ENCODE measurements around the gene LYZL2. TPM values are rescaled to one million over a fixed set of nuclear protein-coding genes. Genes with fewer than 3 reads are reported as not detected.
A peak's percentile ranks its signal among the peaks of the same experiment; 100 is the strongest.
"Not testable (repeated sequence)": the region's sequence is repeated elsewhere in the genome, so short reads cannot be mapped to it uniquely, and the experiment has no call there.

The LYZL2 gene
- total RNA-seq, 1 donor, result not detected

GRCh38 chr10:30596013-30596412 is 33.5 kb downstream of the LYZL2 start:
- Histone ChIP-seq H3K27ac (ENCODE audit: low read depth, low read length) (no peak overlapping the region), H3K36me3 (ENCODE audit: insufficient read depth, low read length) (no peaks in the 10 kb centered on the region), H3K4me2 (ENCODE audit: insufficient read depth, low read length) (no peak overlapping the region), H4K20me1 (ENCODE audit: insufficient read depth, low read length) (no peaks in the 10 kb centered on the region), H2AFZ (ENCODE audit: low read length) (no peak overlapping the region), H3K79me2 (ENCODE audit: insufficient read depth, low read length) (no peaks in the 10 kb centered on the region), H3K4me3 (ENCODE audit: insufficient read depth, low read length) (no peak overlapping the region), H3K4me1 (ENCODE audit: insufficient read depth, low read length) (no peaks in the 10 kb centered on the region), H3K27me3 (ENCODE audit: insufficient read depth, low read length) (peaks cover 12% of the 10 kb centered on the region), H3K9me3 (ENCODE audit: low read depth, low read length) (no peaks in the 10 kb centered on the region)
- DNase-seq (ENCODE audit: insufficient read length, low spot score, missing footprints), result no peak
- no peak for TF ChIP-seq CTCF (IDR thresholded peaks at IDR 0.05; ENCODE audit: extremely low read depth, low read depth, low read length)

- Histone ChIP-seq H3K27me3 (ENCODE audit: insufficient read depth, low read length) (peaks cover 12% of the 10 kb centered on the region), H3K27ac (ENCODE audit: low read depth, low read length) (no peak overlapping the region), H3K4me1 (ENCODE audit: insufficient read depth, low read length) (no peaks in the 10 kb centered on the region), H4K20me1 (ENCODE audit: insufficient read depth, low read length) (no peaks in the 10 kb centered on the region), H3K4me2 (ENCODE audit: insufficient read depth, low read length) (no peak overlapping the region), H3K9me3 (ENCODE audit: low read depth, low read length) (no peaks in the 10 kb centered on the region), H2AFZ (ENCODE audit: low read length) (no peak overlapping the region), H3K79me2 (ENCODE audit: insufficient read depth, low read length) (no peaks in the 10 kb centered on the region), H3K36me3 (ENCODE audit: insufficient read depth, low read length) (no peaks in the 10 kb centered on the region), H3K4me3 (ENCODE audit: insufficient read depth, low read length) (no peak overlapping the region)
- no peak for TF ChIP-seq CTCF (IDR thresholded peaks at IDR 0.05; ENCODE audit: extremely low read depth, low read depth, low read length)
- DNase-seq (ENCODE audit: insufficient read length, low spot score, missing footprints), result no peak
Observed at GRCh38 chr10:30594077-30594476, 35.5 kb downstream of the LYZL2 start.

GRCh38 chr10:30592770-30593169 is 36.8 kb downstream of the LYZL2 start:
- peaks cover 10% of the 10 kb centered on the region for H3K27me3 ChIP-seq (ENCODE audit: insufficient read depth, low read length)
- not testable (repeated sequence) for H3K4me1 ChIP-seq (ENCODE audit: insufficient read depth, low read length); DNase-seq (ENCODE audit: insufficient read length, low spot score, missing footprints); H3K27ac ChIP-seq (ENCODE audit: low read depth, low read length); H3K79me2 ChIP-seq (ENCODE audit: insufficient read depth, low read length); H3K4me2 ChIP-seq (ENCODE audit: insufficient read depth, low read length); H3K4me3 ChIP-seq (ENCODE audit: insufficient read depth, low read length); H3K36me3 ChIP-seq (ENCODE audit: insufficient read depth, low read length); H4K20me1 ChIP-seq (ENCODE audit: insufficient read depth, low read length); H3K9me3 ChIP-seq (ENCODE audit: low read depth, low read length); H2AFZ ChIP-seq (ENCODE audit: low read length)

GRCh38 chr10:30591249-30591670 is 38.3 kb downstream of the LYZL2 start:
- TF ChIP-seq CTCF (IDR thresholded peaks at IDR 0.05; ENCODE audit: extremely low read depth, low read depth, low read length), result peak; percentile 83
- no peaks in the 10 kb centered on the region for H3K4me1 ChIP-seq (ENCODE audit: insufficient read depth, low read length)

More at GRCh38 chr10:30591249-30591670, 38.3 kb downstream of the LYZL2 start:
- Histone ChIP-seq H3K79me2 (ENCODE audit: insufficient read depth, low read length) (no peaks in the 10 kb centered on the region), H3K27ac (ENCODE audit: low read depth, low read length) (no peak overlapping the region), H3K4me2 (ENCODE audit: insufficient read depth, low read length) (no peak overlapping the region), H3K27me3 (ENCODE audit: insufficient read depth, low read length) (peaks cover 10% of the 10 kb centered on the region), H3K4me3 (ENCODE audit: insufficient read depth, low read length) (no peak overlapping the region), H4K20me1 (ENCODE audit: insufficient read depth, low read length) (no peaks in the 10 kb centered on the region), H2AFZ (ENCODE audit: low read length) (no peak overlapping the region), H3K9me3 (ENCODE audit: low read depth, low read length) (no peaks in the 10 kb centered on the region), H3K36me3 (ENCODE audit: insufficient read depth, low read length) (no peaks in the 10 kb centered on the region)
- DNase-seq (ENCODE audit: insufficient read length, low spot score, missing footprints), result no peak

All from osteoblast (primary cell).